HL-60 (cell line): ENCODE measurements around the gene POLN.

ENCODE experiments used
- CTCF ChIP-seq: IDR thresholded peaks from one replicate; pipeline ENCODE4 v1.5.1; 2011; ENCODE audit warnings: low read length, control low read depth, inconsistent platforms; ENCODE audit not compliant: insufficient read depth
- GABPA ChIP-seq: IDR thresholded peaks from 2 replicates; pipeline ENCODE4 v1.6.1; 2012; ENCODE audit warnings: low read depth
- POLR2AphosphoS5 ChIP-seq: IDR thresholded peaks from 2 replicates; pipeline ENCODE4 v1.6.1; 2012; ENCODE audit warnings: low read depth
- TF ChIP-seq, protein P1 (sequence below): IDR thresholded peaks from 2 replicates; pipeline ENCODE4 v1.6.1; 2012; ENCODE audit warnings: low read depth; ENCODE audit not compliant: insufficient replicate concordance

DNA sequence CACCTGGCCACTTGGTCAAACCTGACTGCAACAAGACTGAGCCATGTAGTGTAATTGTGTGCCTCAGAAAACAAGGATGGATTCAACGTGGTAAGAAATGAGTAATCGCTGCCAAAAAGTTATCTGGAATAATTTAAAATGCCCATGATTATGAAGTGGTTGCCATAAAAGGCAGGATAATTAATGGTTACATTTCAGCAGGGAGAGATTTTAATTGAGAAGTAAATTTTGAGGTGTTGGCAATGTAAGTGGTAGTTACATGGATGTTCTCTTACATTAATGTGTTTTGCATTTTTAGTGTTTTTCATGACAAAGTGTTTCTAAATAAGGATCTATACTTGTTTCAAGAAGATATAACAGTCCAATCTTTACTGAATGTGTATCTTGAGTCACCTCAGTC, 15.7 kb downstream of the POLN start:
- TF ChIP-seq POLR2AphosphoS5 = no peak
- TF ChIP-seq, protein P1, sequence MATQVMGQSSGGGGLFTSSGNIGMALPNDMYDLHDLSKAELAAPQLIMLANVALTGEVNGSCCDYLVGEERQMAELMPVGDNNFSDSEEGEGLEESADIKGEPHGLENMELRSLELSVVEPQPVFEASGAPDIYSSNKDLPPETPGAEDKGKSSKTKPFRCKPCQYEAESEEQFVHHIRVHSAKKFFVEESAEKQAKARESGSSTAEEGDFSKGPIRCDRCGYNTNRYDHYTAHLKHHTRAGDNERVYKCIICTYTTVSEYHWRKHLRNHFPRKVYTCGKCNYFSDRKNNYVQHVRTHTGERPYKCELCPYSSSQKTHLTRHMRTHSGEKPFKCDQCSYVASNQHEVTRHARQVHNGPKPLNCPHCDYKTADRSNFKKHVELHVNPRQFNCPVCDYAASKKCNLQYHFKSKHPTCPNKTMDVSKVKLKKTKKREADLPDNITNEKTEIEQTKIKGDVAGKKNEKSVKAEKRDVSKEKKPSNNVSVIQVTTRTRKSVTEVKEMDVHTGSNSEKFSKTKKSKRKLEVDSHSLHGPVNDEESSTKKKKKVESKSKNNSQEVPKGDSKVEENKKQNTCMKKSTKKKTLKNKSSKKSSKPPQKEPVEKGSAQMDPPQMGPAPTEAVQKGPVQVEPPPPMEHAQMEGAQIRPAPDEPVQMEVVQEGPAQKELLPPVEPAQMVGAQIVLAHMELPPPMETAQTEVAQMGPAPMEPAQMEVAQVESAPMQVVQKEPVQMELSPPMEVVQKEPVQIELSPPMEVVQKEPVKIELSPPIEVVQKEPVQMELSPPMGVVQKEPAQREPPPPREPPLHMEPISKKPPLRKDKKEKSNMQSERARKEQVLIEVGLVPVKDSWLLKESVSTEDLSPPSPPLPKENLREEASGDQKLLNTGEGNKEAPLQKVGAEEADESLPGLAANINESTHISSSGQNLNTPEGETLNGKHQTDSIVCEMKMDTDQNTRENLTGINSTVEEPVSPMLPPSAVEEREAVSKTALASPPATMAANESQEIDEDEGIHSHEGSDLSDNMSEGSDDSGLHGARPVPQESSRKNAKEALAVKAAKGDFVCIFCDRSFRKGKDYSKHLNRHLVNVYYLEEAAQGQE = no peak
- no peak for TF ChIP-seq CTCF
- TF ChIP-seq GABPA = no peak
